Memory B cell (primary cell): Measurements from ENCODE around the gene PDE6H.

Experiments used
- ATAC-seq: fragments of 150-1000 bp; cut with Tn5 transposase; 2 replicates; pipeline ENCODE4 v1.10.0; 2021; ENCODE audit warnings: low read depth, mild to moderate bottlenecking, moderate library complexity
- DNase-seq, 2 donors: peaks; one replicate each; pipeline ENCODE4 v3.0.0; 2022; ENCODE audit warnings: low spot score in 2 of 2
- H3K27ac Mint-ChIP-seq: one replicate; pipeline ENCODE4 v1.8.0; 2022; ENCODE audit warnings: mild to moderate bottlenecking, moderate library complexity, mixed read lengths
- H3K27me3 Mint-ChIP-seq: one replicate; pipeline ENCODE4 v1.8.0; 2022; ENCODE audit warnings: mixed read lengths
- H3K36me3 Mint-ChIP-seq: one replicate; pipeline ENCODE4 v1.8.0; 2022; ENCODE audit warnings: mild to moderate bottlenecking, mixed read lengths
- H3K4me1 Mint-ChIP-seq: one replicate; pipeline ENCODE4 v1.8.0; 2022; ENCODE audit warnings: mixed read lengths
- H3K4me3 Mint-ChIP-seq: one replicate; pipeline ENCODE4 v1.8.0; 2022; ENCODE audit warnings: mild to moderate bottlenecking, moderate library complexity, mixed read lengths
- H3K9me3 Mint-ChIP-seq: one replicate; pipeline ENCODE4 v1.8.0; 2022; ENCODE audit warnings: mixed read lengths

The PDE6H gene

GRCh38 chr12:15011162-15011561, 38.3 kb downstream of the PDE6H start:
- no peaks in the 10 kb centered on the region for H3K36me3 Mint-ChIP-seq
- H3K27ac Mint-ChIP-seq = no peak overlapping the region
- H3K27me3 Mint-ChIP-seq = peaks cover 10% of the 10 kb centered on the region
- ATAC-seq (peak; percentile 53), DNase-seq (no peak)
- H3K9me3 Mint-ChIP-seq = no peaks in the 10 kb centered on the region
- H3K4me3 Mint-ChIP-seq = no peak overlapping the region
- no peaks in the 10 kb centered on the region for H3K4me1 Mint-ChIP-seq

GRCh38 chr12:15013634-15014179, 40.9 kb downstream of the PDE6H start:
- Mint-ChIP-seq H3K9me3 (no peaks in the 10 kb centered on the region), H3K27ac (no peak overlapping the region), H3K36me3 (no peaks in the 10 kb centered on the region), H3K27me3 (peaks cover 3% of the 10 kb centered on the region), H3K4me3 (no peak overlapping the region), H3K4me1 (no peaks in the 10 kb centered on the region)
- ATAC-seq = peak; percentile 41
- no peak for DNase-seq

DNA sequence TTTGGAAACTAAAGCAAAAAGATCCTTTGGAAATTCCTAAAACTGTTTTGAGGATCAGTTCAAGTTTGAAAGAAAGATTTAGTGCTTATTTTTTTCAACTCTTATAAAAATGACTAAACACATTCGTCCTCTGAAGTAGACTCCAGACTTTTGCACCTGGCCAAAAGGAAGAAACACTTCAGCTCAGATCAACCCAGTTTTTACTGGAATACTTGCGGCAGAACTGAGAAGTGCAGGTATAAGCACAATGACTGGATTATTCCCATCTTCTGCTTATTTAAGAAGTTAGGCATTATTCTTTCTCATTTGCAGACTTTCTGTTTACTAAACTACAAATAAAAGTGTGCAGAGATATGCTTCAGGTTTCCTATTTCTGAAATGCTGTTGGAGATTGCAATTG, 41.9 kb downstream of the PDE6H start:
- Mint-ChIP-seq H3K4me3 (no peak overlapping the region), H3K27me3 (no peaks in the 10 kb centered on the region), H3K4me1 (no peaks in the 10 kb centered on the region), H3K9me3 (no peaks in the 10 kb centered on the region), H3K27ac (no peak overlapping the region), H3K36me3 (no peaks in the 10 kb centered on the region)
- ATAC-seq = no peak
- DNase-seq = no peak

GRCh38 chr12:15015121-15015520, 42.3 kb downstream of the PDE6H start:
- Mint-ChIP-seq H3K9me3 (no peaks in the 10 kb centered on the region), H3K27me3 (no peaks in the 10 kb centered on the region), H3K4me3 (no peak overlapping the region), H3K36me3 (no peaks in the 10 kb centered on the region), H3K27ac (no peak overlapping the region), H3K4me1 (no peaks in the 10 kb centered on the region)
- ATAC-seq (no peak), DNase-seq (no peak)

DNA sequence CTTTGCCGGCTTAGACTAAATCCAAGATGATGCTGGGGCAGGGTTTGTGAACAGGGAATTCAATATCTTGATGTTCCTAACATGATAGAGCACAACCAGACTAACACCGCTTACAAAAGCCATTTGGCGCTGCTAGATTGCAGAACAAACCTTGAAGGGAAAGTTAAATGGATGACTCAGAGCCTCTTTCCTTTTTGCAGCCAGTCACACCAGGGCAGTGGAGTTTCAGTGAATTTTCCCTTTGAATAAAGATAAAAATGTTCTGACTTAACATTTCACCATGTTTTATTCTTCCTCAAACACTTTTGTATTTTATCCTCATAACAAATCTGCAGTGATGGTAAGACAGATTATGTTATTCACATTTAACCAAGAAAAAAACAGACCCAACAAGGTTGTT, 47.3 kb downstream of the PDE6H start:
- no peak overlapping the region for H3K27ac Mint-ChIP-seq
- H3K4me1 Mint-ChIP-seq = no peaks in the 10 kb centered on the region
- H3K9me3 Mint-ChIP-seq = no peaks in the 10 kb centered on the region

More for the DNA sequence above, 47.3 kb downstream of the PDE6H start:
- Mint-ChIP-seq H3K27me3 (peaks cover 1% of the 10 kb centered on the region), H3K4me3 (no peak overlapping the region), H3K36me3 (no peaks in the 10 kb centered on the region)
- no peak for ATAC-seq
- no peak for DNase-seq
